PC-9 (cell line): Measurements from ENCODE around the gene MASP1.

Source experiments
- CTCF ChIP-seq: fragments of 200-600 bp; sonication (generic); conservative IDR thresholded peaks from 2 replicates; pipeline ENCODE4 v1.6.1; 2017; ENCODE audit warnings: mixed run types, antibody characterized with exemption, mild to moderate bottlenecking, moderate library complexity
- EZH2 ChIP-seq: fragments of 200-600 bp; sonication (generic); IDR thresholded peaks from 2 replicates; pipeline ENCODE4 v1.8.0; 2017; ENCODE audit warnings: antibody characterized with exemption, low read depth

- TF ChIP-seq CTCF (no peak), EZH2 (no peak)
Observed at GRCh38 chr3:187322291-187322690, 30.8 kb upstream of the MASP1 start.
